22Rv1 (cell line): ENCODE measurements around the gene CNNM4.

Experiments
- ZFX ChIP-seq: fragments of 450-650 bp; IDR thresholded peaks from 2 replicates; pipeline ENCODE4 v1.6.1; 2017; ENCODE audit warnings: antibody characterized with exemption, borderline replicate concordance
- TF ChIP-seq, protein P1 (sequence below): fragments of 450-650 bp; IDR thresholded peaks from 2 replicates; pipeline ENCODE4 v1.5.1; 2017; ENCODE audit warnings: mild to moderate bottlenecking

- TF ChIP-seq, protein P1, sequence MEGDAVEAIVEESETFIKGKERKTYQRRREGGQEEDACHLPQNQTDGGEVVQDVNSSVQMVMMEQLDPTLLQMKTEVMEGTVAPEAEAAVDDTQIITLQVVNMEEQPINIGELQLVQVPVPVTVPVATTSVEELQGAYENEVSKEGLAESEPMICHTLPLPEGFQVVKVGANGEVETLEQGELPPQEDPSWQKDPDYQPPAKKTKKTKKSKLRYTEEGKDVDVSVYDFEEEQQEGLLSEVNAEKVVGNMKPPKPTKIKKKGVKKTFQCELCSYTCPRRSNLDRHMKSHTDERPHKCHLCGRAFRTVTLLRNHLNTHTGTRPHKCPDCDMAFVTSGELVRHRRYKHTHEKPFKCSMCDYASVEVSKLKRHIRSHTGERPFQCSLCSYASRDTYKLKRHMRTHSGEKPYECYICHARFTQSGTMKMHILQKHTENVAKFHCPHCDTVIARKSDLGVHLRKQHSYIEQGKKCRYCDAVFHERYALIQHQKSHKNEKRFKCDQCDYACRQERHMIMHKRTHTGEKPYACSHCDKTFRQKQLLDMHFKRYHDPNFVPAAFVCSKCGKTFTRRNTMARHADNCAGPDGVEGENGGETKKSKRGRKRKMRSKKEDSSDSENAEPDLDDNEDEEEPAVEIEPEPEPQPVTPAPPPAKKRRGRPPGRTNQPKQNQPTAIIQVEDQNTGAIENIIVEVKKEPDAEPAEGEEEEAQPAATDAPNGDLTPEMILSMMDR = no peak
- TF ChIP-seq ZFX = no peak
Measured at GRCh38 chr2:96846825-96847224, 86.1 kb downstream of the CNNM4 start.
